ENCODE measurements around the gene LAGE3. TPM values are rescaled to one million over a fixed set of nuclear protein-coding genes. Genes with fewer than 3 reads are reported as not detected.

LAGE3 gene
- total and polyA plus RNA-seq, 10 of the 15 experiments (the other 5 are each of a cell fraction or from before 2014, with no cell fraction given): 5.3 to 63.7 (median 19.7) TPM

- no peaks in the 10 kb centered on the region for H3K9me3 ChIP-seq (replicated peaks; ENCODE audit: control insufficient read depth, insufficient read depth, low read length)
- H2AFZ ChIP-seq (ENCODE audit: control insufficient read depth, low read depth, low read length): no peak overlapping the region
- intact Hi-C loops (cut with micrococcal nuclease; ENCODE audit: unreplicated experiment) (no loop called here), in situ Hi-C loops (cut with MboI) (no loop called here)
- ATAC-seq (no peak), FAIRE-seq (no peak), DNase-seq (ENCODE audit: low read depth, low spot score) (no peak)
- 53% methylated on average over 4 of the region's 5 CpGs for WGBS (ENCODE audit: insufficient coverage, insufficient replicate concordance, low lambda C conversion rate, missing lambda C conversion rate)
- ChIA-PET SMC1A (ENCODE audit: uncharacterized antibody, unreplicated experiment) (interaction anchor here (0.9 kb wide), 1 partner anchor 46 kb away, joined by 5 read pairs; no protein-coding TSS in a partner anchor), RAD21 (ENCODE audit: unreplicated experiment) (no interaction called here), POLR2A (interaction anchor here (0.6 to 1.4 kb wide), 4 partner anchors 8 to 69 kb away, joined by 3 to 5 read pairs (median 4); partner anchors contain the start of gene SLC10A3), CTCF (interaction anchor here (1.2 to 2.5 kb wide), 2 partner anchors 46 to 107 kb away, joined by 3 to 8 read pairs; no protein-coding TSS in a partner anchor)
- H3K27me3 ChIP-seq (replicated peaks in 1 of 2; ENCODE audit: control insufficient read depth in 2 of 2, insufficient read depth in 2 of 2, low read length in 1 of 2): no peaks in the 10 kb centered on the region
- H3K4me2 ChIP-seq (ENCODE audit: control insufficient read depth, insufficient read depth): no peak overlapping the region
- H3K27ac ChIP-seq (ENCODE audit: control insufficient read depth, insufficient read depth): no peak overlapping the region
- no TSS peak for BruUV-seq (replicated peaks)
- H4K20me1 ChIP-seq (ENCODE audit: control insufficient read depth, insufficient read depth): no peaks in the 10 kb centered on the region
- no peak overlapping the region for H3K9ac ChIP-seq (ENCODE audit: control insufficient read depth, insufficient read depth, low read length)
- H3K79me2 ChIP-seq (ENCODE audit: control insufficient read depth, insufficient read depth, low read length): peaks cover 16% of the 10 kb centered on the region
- no peaks in the 10 kb centered on the region; a peak in 2 of 4 replicates for H3K36me3 ChIP-seq (ENCODE audit: control insufficient read depth in 2 of 2, insufficient read depth in 2 of 2, low read length in 1 of 2)
- no peak for TF ChIP-seq EED (IDR thresholded peaks at IDR 0.05; ENCODE audit: low read depth)
- H3K4me1 ChIP-seq (ENCODE audit: control insufficient read depth, insufficient read depth, low read length): peaks cover 8% of the 10 kb centered on the region; the same call in 1 of the 2 replicates
- no peak overlapping the region for H3K4me3 ChIP-seq
Observed at GRCh38 chrX:154481195-154481594, 2.1 kb upstream of the LAGE3 start.

GRCh38 chrX:154477891-154478477 lies 1.1 kb downstream of the LAGE3 start:
- BruUV-seq (replicated peaks): TSS peak; percentile 84
- CTCF ChIA-PET: no interaction called here
- H3K9ac ChIP-seq (ENCODE audit: control insufficient read depth, insufficient read depth, low read length): peak overlapping the region; percentile 50; the same call in 1 of the 2 replicates
- no peak for TF ChIP-seq ZBTB33 (IDR thresholded peaks at IDR 0.05)
- no peak for TF ChIP-seq TCF12 (IDR thresholded peaks at IDR 0.05; ENCODE audit: low read depth, low read length)
- no peak for TF ChIP-seq ATF3 (IDR thresholded peaks at IDR 0.05; ENCODE audit: borderline replicate concordance, extremely low read depth, low read depth, low read length)
- TF ChIP-seq CBFB (IDR thresholded peaks at IDR 0.05; ENCODE audit: low read depth): no peak
- no peak for TF ChIP-seq MYC (IDR thresholded peaks at IDR 0.05; ENCODE audit: insufficient read depth, insufficient read length, insufficient replicate concordance, low read length, severe bottlenecking)
- TF ChIP-seq SUZ12 (IDR thresholded peaks at IDR 0.05; ENCODE audit: unreplicated experiment): no peak
- no peak for TF ChIP-seq RAD51 (IDR thresholded peaks at IDR 0.05)
- no peak for TF ChIP-seq CHD4 (IDR thresholded peaks at IDR 0.05)
- TF ChIP-seq SRF (IDR thresholded peaks at IDR 0.05; ENCODE audit: low read depth in 2 of 2, low read length in 2 of 2): no peak
- TF ChIP-seq CHD1 (IDR thresholded peaks at IDR 0.05; ENCODE audit: low read depth, low read length): no peak
- TF ChIP-seq PAX8 (IDR thresholded peaks at IDR 0.05): no peak
- no peak for TF ChIP-seq HDAC6 (IDR thresholded peaks at IDR 0.05; ENCODE audit: unreplicated experiment)

More at GRCh38 chrX:154477891-154478477, 1.1 kb downstream of the LAGE3 start:
- SMC1A ChIA-PET (ENCODE audit: uncharacterized antibody, unreplicated experiment): no interaction called here
- Histone ChIP-seq H3K9me3 (replicated peaks; ENCODE audit: control insufficient read depth, insufficient read depth, low read length) (no peaks in the 10 kb centered on the region; the same call in 2 of the 3 replicates), H3K4me3 (peak overlapping the region; percentile 58; the same call in 1 of the 2 replicates), H3K36me3 (ENCODE audit: control insufficient read depth in 2 of 2, insufficient read depth in 2 of 2, low read length in 1 of 2) (no peaks in the 10 kb centered on the region), H4K20me1 (ENCODE audit: control insufficient read depth, insufficient read depth) (no peaks in the 10 kb centered on the region), H2AFZ (ENCODE audit: control insufficient read depth, low read depth, low read length) (no peak overlapping the region), H3K79me2 (ENCODE audit: control insufficient read depth, insufficient read depth, low read length) (no peaks in the 10 kb centered on the region; the same call in 1 of the 2 replicates), H3K4me2 (ENCODE audit: control insufficient read depth, insufficient read depth) (peak overlapping the region; percentile 94), H3K27me3 (replicated peaks in 1 of 2; ENCODE audit: control insufficient read depth in 2 of 2, insufficient read depth in 2 of 2, low read length in 1 of 2) (no peaks in the 10 kb centered on the region), H3K27ac (ENCODE audit: control insufficient read depth, insufficient read depth) (no peak overlapping the region), H3K4me1 (ENCODE audit: control insufficient read depth, insufficient read depth, low read length) (no peaks in the 10 kb centered on the region; the same call in 1 of the 2 replicates)
- RAD21 ChIA-PET (ENCODE audit: unreplicated experiment): interaction anchor here (0.8 kb wide), 2 partner anchors 9 to 48 kb away, joined by 3 to 4 read pairs; no protein-coding TSS in a partner anchor
- POLR2A ChIA-PET: interaction anchor here (0.7 to 1.4 kb wide), 4 partner anchors 9 to 20 kb away, joined by 3 to 7 read pairs (median 3); partner anchors contain the start of gene UBL4A
- FAIRE-seq (no peak), DNase-seq (ENCODE audit: low read depth, low spot score) (no peak), ATAC-seq (no peak)
- intact Hi-C loops (cut with micrococcal nuclease; ENCODE audit: unreplicated experiment): loop anchor here (2.0 to 5.0 kb wide), 3 partner anchors 39 to 67 kb away; partner anchors contain the start of genes FAM3A, GDI1 and TAFAZZIN
- in situ Hi-C loops (cut with MboI): no loop called here
- WGBS (ENCODE audit: insufficient coverage, insufficient replicate concordance, low lambda C conversion rate, missing lambda C conversion rate): 51% methylated on average over 21 of the region's 24 CpGs

Data from GM12878 (cell line).